ENCODE results near the gene SLC25A23. TPM values are rescaled to one million over a fixed set of nuclear protein-coding genes. Genes with fewer than 3 reads are reported as not detected.

The SLC25A23 gene
- total RNA-seq, 2 donors from 2014 or later, result 89.6 to 97.1 TPM

DNA sequence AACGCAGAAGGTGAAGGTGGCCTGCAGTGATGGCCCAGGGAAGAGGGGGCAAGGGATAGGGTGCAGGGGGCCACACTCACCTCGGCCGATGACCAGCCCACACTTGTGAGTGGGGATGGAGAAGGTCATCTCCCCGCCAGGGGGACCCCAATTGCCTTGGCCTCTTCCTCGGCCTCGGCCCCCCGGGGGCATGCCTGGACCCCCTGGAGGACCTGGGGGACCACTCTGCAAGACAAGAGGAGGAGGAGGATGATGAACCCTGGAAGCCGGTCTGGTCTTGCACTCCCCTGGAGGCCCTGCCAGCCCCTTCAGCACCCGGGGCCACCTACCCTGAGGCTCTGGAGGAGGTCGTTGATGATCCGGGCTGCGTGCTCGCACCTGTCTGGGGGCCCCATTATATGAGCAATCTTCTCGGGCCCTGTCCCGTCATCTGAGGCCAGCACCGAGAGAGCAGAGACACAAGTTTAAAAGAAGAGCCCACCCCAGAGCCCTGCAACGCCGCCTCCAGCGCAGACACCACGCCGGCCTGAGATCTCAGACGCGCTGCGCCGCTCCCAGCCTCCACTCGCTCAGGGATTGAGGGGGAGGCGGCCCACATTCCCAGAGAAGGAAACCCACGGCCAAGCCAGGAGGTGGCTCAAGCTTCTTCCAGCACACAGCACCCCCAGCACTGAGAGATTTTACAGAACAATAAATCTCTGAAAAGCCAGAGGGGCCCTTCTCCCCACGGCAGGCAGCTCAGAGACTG lies 42.8 kb downstream of the SLC25A23 start:
- H3K27ac ChIP-seq, result no peak overlapping the region
- H3K36me3 ChIP-seq, result peaks cover 70% of the 10 kb centered on the region
- ATAC-seq (ENCODE audit: insufficient number of reproducible peaks, low FRiP score, low read depth) (no peak), DNase-seq (ENCODE audit: low spot score) (no peak)
- no peaks in the 10 kb centered on the region for H3K9me3 ChIP-seq
- H3K27me3 ChIP-seq (replicated peaks; ENCODE audit: insufficient read depth), result no peaks in the 10 kb centered on the region
- TF ChIP-seq, protein P1, sequence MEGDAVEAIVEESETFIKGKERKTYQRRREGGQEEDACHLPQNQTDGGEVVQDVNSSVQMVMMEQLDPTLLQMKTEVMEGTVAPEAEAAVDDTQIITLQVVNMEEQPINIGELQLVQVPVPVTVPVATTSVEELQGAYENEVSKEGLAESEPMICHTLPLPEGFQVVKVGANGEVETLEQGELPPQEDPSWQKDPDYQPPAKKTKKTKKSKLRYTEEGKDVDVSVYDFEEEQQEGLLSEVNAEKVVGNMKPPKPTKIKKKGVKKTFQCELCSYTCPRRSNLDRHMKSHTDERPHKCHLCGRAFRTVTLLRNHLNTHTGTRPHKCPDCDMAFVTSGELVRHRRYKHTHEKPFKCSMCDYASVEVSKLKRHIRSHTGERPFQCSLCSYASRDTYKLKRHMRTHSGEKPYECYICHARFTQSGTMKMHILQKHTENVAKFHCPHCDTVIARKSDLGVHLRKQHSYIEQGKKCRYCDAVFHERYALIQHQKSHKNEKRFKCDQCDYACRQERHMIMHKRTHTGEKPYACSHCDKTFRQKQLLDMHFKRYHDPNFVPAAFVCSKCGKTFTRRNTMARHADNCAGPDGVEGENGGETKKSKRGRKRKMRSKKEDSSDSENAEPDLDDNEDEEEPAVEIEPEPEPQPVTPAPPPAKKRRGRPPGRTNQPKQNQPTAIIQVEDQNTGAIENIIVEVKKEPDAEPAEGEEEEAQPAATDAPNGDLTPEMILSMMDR (IDR thresholded peaks at IDR 0.05), result no peak
- H3K4me3 ChIP-seq, result no peak overlapping the region
- H3K4me1 ChIP-seq (ENCODE audit: control insufficient read depth in 1 of 2, low read depth in 2 of 2), result peaks cover 0 to 5% of the 10 kb centered on the region in 2 donors

DNA sequence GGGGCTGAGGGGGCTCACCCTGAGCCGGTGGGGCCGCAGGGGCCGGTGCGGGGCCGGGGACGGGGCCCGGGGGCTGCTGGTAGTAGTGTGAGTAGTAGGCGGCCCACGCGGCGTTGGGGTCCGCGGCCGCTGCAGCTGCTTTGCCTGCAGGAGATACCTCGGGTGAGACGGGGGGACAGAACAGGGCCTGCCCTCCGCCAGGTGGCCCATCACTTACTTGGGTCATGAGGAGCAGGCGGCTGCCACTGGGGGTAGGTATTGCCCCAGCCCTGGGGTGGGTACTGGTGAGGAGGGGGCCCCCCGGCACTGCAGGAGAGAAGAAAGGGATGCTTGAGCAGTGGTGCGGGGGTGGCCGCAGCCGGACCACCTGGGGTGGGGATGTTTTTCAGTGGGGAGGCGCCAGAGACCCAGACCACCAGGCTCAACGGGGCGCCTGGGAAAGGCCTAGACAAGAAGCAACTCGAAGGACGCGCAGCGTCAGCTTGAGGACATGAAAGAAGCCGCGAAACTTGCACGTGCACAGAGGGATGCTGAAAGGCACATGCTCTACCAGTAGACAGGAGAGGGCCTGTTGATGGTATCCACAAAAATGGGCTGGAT lies 43.9 kb downstream of the SLC25A23 start:
- H3K9me3 ChIP-seq, result no peaks in the 10 kb centered on the region
- H3K27ac ChIP-seq, result no peak overlapping the region
- H3K4me3 ChIP-seq, result no peak overlapping the region
- TF ChIP-seq, protein P1 (IDR thresholded peaks at IDR 0.05), result no peak
- H3K36me3 ChIP-seq, result peaks cover 65% of the 10 kb centered on the region
- no peak for ATAC-seq (ENCODE audit: insufficient number of reproducible peaks, low FRiP score, low read depth)
- no peak for DNase-seq (ENCODE audit: low spot score)
- no peaks in the 10 kb centered on the region for H3K27me3 ChIP-seq (replicated peaks; ENCODE audit: insufficient read depth)
- H3K4me1 ChIP-seq (ENCODE audit: control insufficient read depth in 1 of 2, low read depth in 2 of 2), result no peaks in the 10 kb centered on the region

DNA sequence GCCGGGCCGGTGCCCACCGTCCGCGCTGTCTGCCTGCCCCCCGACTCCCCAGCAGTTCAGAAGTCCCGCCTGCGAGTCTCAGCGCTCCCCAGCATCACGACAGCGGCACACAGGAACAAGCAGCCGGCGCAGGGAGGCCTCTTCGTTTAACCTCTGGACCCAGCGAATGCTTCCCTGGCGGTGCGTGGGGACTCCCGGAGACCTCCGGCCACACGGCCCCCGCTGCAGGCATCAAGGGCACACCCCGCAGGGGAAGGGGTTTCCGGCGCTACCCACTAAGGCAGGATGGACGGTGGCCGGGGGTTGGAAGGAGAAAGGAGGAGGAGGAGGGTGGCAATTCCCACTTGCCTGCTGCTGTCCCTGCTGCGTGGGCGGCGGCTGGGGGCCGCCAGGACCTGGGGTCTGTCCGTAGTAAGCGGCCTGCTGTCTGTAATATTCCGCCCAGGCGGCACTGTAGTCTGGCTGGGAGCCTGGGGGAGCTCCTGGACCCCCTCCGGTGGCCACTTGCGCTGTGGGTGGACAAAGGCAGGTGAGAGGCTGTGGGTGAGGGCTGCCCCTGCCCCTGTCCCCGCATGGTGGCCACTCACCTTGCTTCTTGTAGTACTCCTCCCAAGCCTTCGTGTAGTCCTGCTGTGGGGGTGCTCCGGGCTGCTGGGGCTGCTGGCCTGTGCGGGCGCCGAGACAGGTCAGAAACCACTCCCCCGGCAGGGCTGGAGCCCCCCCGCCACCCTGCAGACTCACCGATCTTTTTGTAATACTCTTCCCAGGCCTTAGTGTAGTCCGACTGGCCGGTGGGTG lies 44.6 kb downstream of the SLC25A23 start:
- TF ChIP-seq, protein P1 (IDR thresholded peaks at IDR 0.05), result no peak
- Histone ChIP-seq H3K27me3 (replicated peaks; ENCODE audit: insufficient read depth) (no peaks in the 10 kb centered on the region), H3K27ac (no peak overlapping the region), H3K4me1 (ENCODE audit: control insufficient read depth in 1 of 2, low read depth in 2 of 2) (no peaks in the 10 kb centered on the region), H3K36me3 (peaks cover 58% of the 10 kb centered on the region), H3K9me3 (no peaks in the 10 kb centered on the region), H3K4me3 (no peak overlapping the region)
- no peak for DNase-seq (ENCODE audit: low spot score)
- no peak for ATAC-seq (ENCODE audit: insufficient number of reproducible peaks, low FRiP score, low read depth)

DNA sequence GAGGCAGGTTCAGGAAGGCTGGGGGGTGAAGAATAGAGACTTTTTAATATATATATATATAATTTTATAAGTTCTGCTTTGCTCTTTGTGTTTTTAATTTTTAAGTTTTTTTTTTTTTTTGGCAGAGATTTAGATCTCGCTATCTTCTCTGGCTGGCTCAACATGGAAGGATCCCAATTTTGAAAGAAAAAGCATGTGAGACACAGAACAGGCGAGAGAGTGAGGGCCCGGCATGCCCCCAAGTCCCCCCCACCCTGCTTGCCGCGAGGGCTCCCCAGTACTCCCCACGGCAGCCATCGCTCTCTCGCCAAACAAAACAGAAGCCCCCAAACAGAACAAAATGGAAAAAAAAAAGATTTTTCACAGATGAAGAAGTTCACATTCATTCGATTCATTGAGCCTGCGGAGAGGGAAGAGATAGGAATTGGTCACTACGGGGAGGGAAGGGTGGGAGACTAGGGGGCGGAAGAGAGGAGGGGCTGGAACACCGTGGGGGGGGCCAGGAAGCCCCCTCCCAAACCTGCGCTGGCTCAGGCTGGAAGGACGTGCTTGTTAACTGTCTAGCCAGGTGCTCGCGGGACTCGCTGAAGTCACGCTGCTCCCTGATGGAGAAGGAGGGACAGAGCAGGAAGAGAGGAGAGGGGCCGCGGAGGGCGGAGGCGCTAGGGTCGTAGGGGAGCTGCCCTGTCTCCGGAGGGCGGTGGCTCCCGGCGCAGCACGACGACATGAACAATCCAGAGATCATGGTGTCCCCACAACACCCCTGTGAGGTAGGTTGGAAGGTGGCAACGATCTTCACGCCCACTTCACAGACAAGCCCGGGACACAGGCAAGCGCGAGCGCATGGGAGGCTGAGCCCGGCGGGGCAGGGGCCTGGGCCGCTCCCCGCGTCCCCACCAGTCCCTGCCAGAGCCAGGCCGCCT lies 45.6 kb downstream of the SLC25A23 start:
- H3K36me3 ChIP-seq, result peaks cover 49% of the 10 kb centered on the region
- no peaks in the 10 kb centered on the region for H3K4me1 ChIP-seq (ENCODE audit: control insufficient read depth in 1 of 2, low read depth in 2 of 2)
- ATAC-seq (ENCODE audit: insufficient number of reproducible peaks, low FRiP score, low read depth), result no peak
- no peak overlapping the region for H3K27ac ChIP-seq
- H3K4me3 ChIP-seq, result no peak overlapping the region
- no peaks in the 10 kb centered on the region for H3K27me3 ChIP-seq (replicated peaks; ENCODE audit: insufficient read depth)
- no peaks in the 10 kb centered on the region for H3K9me3 ChIP-seq
- TF ChIP-seq, protein P1 (IDR thresholded peaks at IDR 0.05), result no peak
- DNase-seq (ENCODE audit: low spot score), result no peak
